Body of pancreas (tissue), 4 donors: ENCODE results near the gene VSIG1.

Experiments
- POLR2A ChIP-seq, 3 donors: fragments of 450-650 bp; IDR thresholded peaks; one replicate each; pipeline ENCODE4 v1.6.1; 2016; ENCODE audit warnings: antibody characterized with exemption in 3 of 3, mild to moderate bottlenecking in 2 of 3
- TF ChIP-seq, protein P1 (sequence below), 7 experiments: fragments of 450-650 bp in 4 of 7; fragments of 200-600 bp in 3 of 7; sonication (generic) in 3 of 7; IDR thresholded peaks; one replicate each; pipeline ENCODE4 v1.5.1; 2016 to 2019; ENCODE audit warnings: antibody characterized with exemption in 7 of 7

DNA sequence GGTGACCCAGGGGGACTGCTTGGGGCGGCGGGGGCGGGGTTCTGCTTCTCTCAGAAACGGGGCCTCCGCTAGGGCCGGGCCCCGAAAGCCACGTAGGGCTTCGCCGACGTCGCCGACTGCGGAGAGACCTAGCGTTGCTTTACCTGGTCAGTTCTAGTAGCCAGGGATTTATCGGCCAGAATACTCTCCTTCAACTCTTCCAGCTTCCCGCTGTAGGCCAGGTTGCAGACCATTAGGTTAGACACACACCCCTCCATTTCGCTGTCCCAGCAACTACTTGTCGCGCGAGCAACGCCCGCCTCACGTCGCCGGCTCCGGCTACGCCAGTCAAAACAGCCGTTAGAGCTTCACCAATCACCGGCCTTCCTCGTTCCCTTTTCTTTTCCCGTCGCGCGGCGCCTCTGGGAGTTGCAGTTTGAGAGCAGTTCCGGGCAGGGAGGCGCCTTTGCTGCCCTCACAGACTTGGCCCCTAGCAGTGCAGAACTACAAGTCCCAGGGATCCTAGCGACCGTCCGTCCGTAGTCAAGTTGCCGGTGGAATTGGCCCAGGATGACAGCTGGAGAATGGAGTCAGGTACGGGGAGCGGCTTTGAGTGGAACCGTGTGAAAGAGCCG lies 46.5 kb downstream of the VSIG1 start, which contains the start of the genes ATG4A and PSMD10:
- TF ChIP-seq, protein P1, sequence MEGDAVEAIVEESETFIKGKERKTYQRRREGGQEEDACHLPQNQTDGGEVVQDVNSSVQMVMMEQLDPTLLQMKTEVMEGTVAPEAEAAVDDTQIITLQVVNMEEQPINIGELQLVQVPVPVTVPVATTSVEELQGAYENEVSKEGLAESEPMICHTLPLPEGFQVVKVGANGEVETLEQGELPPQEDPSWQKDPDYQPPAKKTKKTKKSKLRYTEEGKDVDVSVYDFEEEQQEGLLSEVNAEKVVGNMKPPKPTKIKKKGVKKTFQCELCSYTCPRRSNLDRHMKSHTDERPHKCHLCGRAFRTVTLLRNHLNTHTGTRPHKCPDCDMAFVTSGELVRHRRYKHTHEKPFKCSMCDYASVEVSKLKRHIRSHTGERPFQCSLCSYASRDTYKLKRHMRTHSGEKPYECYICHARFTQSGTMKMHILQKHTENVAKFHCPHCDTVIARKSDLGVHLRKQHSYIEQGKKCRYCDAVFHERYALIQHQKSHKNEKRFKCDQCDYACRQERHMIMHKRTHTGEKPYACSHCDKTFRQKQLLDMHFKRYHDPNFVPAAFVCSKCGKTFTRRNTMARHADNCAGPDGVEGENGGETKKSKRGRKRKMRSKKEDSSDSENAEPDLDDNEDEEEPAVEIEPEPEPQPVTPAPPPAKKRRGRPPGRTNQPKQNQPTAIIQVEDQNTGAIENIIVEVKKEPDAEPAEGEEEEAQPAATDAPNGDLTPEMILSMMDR (IDR thresholded peaks at IDR 0.05) = peak in 2 of 7 experiments; percentile 11 to 25
- peak; percentile 28 to 82 (median 80) for TF ChIP-seq POLR2A (IDR thresholded peaks at IDR 0.05)
